Central memory CD8-positive, alpha-beta T cell (primary cell): Measurements from ENCODE around the gene SYN1.
A peak's percentile ranks its signal among the peaks of the same experiment; 100 is the strongest.

ENCODE experiments used
- ATAC-seq: fragments of 150-1000 bp; cut with Tn5 transposase; replicated peaks from 2 replicates; pipeline ENCODE4 v1.10.0; 2022; ENCODE audit warnings: mild to moderate bottlenecking, moderate FRiP score, moderate number of reproducible peaks; ENCODE audit not compliant: poor library complexity, severe bottlenecking; ENCODE audit errors: extremely low read depth
- DNase-seq, 2 donors: peaks; one replicate each; pipeline ENCODE4 v3.0.0; 2021; ENCODE audit warnings: low spot score in 2 of 2
- H3K27ac Mint-ChIP-seq: one replicate; pipeline ENCODE4 v1.8.0; 2022; ENCODE audit warnings: low read depth, mild to moderate bottlenecking, moderate library complexity, mixed read lengths
- H3K27me3 Mint-ChIP-seq: one replicate; pipeline ENCODE4 v1.8.0; 2022; ENCODE audit warnings: mixed read lengths
- H3K36me3 Mint-ChIP-seq: one replicate; pipeline ENCODE4 v1.8.0; 2022; ENCODE audit warnings: mild to moderate bottlenecking, moderate library complexity, mixed read lengths; ENCODE audit not compliant: insufficient read depth
- H3K4me1 Mint-ChIP-seq: one replicate; pipeline ENCODE4 v1.8.0; 2022; ENCODE audit warnings: mixed read lengths
- H3K4me3 Mint-ChIP-seq: one replicate; pipeline ENCODE4 v1.8.0; 2022; ENCODE audit warnings: mild to moderate bottlenecking, moderate library complexity, mixed read lengths
- H3K9me3 Mint-ChIP-seq: one replicate; pipeline ENCODE4 v1.8.0; 2022; ENCODE audit warnings: mixed read lengths

SYN1 gene

GRCh38 chrX:47585273-47585672 is 34.4 kb downstream of the SYN1 start:
- no peak for ATAC-seq
- peaks cover 27% of the 10 kb centered on the region for H3K4me1 Mint-ChIP-seq
- DNase-seq = no peak
- no peaks in the 10 kb centered on the region for H3K27me3 Mint-ChIP-seq
- H3K4me3 Mint-ChIP-seq = no peak overlapping the region
- no peaks in the 10 kb centered on the region for H3K36me3 Mint-ChIP-seq
- no peaks in the 10 kb centered on the region for H3K9me3 Mint-ChIP-seq
- no peak overlapping the region for H3K27ac Mint-ChIP-seq

- ATAC-seq (no peak), DNase-seq (no peak)
- no peak overlapping the region for H3K27ac Mint-ChIP-seq
- H3K9me3 Mint-ChIP-seq = no peaks in the 10 kb centered on the region
- no peaks in the 10 kb centered on the region for H3K36me3 Mint-ChIP-seq
- H3K4me1 Mint-ChIP-seq = peaks cover 27% of the 10 kb centered on the region
- no peak overlapping the region for H3K4me3 Mint-ChIP-seq
- no peaks in the 10 kb centered on the region for H3K27me3 Mint-ChIP-seq
These were observed 34.9 kb downstream of the SYN1 start for GRCh38 chrX:47584714-47585113.

- no peak for ATAC-seq
- Mint-ChIP-seq H3K9me3 (no peaks in the 10 kb centered on the region), H3K27me3 (no peaks in the 10 kb centered on the region)
These were observed 36.3 kb downstream of the SYN1 start for GRCh38 chrX:47583240-47583861.

GRCh38 chrX:47581731-47582647 is 37.7 kb downstream of the SYN1 start, which contains the start of gene TIMP1:
TIMP1 (plus strand) TSS chrX:47582436; CDS start chrX:47583416, 980 bp downstream.
- H3K27me3 Mint-ChIP-seq = no peaks in the 10 kb centered on the region
- peak within 1 kb of the TSS; percentile 62 for H3K27ac Mint-ChIP-seq
- H3K4me1 Mint-ChIP-seq = peaks cover 27% of the 10 kb centered on the region
- DNase-seq (peak; percentile 43 to 46), ATAC-seq (peak; percentile 93)
- no peaks in the 10 kb centered on the region for H3K9me3 Mint-ChIP-seq
- peak within 1 kb of the TSS; percentile 72 for H3K4me3 Mint-ChIP-seq
- H3K36me3 Mint-ChIP-seq = peaks cover 1% of the 10 kb centered on the region

More at GRCh38 chrX:47583240-47583861, 36.3 kb downstream of the SYN1 start:
- DNase-seq = no peak
- peak overlapping the region; percentile 72 for H3K4me3 Mint-ChIP-seq
- H3K36me3 Mint-ChIP-seq = no peaks in the 10 kb centered on the region
- H3K27ac Mint-ChIP-seq = peak overlapping the region; percentile 62
- H3K4me1 Mint-ChIP-seq = peaks cover 27% of the 10 kb centered on the region

GRCh38 chrX:47579537-47579936 is 40.1 kb downstream of the SYN1 start:
- Mint-ChIP-seq H3K9me3 (no peaks in the 10 kb centered on the region), H3K4me3 (no peak overlapping the region), H3K27ac (no peak overlapping the region), H3K27me3 (no peaks in the 10 kb centered on the region), H3K4me1 (peaks cover 27% of the 10 kb centered on the region), H3K36me3 (peaks cover 1% of the 10 kb centered on the region)
- DNase-seq (no peak), ATAC-seq (no peak)

- DNase-seq = no peak
- no peak overlapping the region for H3K4me3 Mint-ChIP-seq
- no peaks in the 10 kb centered on the region for H3K27me3 Mint-ChIP-seq
- H3K36me3 Mint-ChIP-seq = peaks cover 1% of the 10 kb centered on the region
- H3K4me1 Mint-ChIP-seq = peaks cover 23% of the 10 kb centered on the region
- no peak for ATAC-seq
- no peaks in the 10 kb centered on the region for H3K9me3 Mint-ChIP-seq
- no peak overlapping the region for H3K27ac Mint-ChIP-seq
These were observed 41.0 kb downstream of the SYN1 start for GRCh38 chrX:47578692-47579091.

GRCh38 chrX:47577901-47578300 is 41.8 kb downstream of the SYN1 start:
- Mint-ChIP-seq H3K9me3 (no peaks in the 10 kb centered on the region), H3K36me3 (peaks cover 4% of the 10 kb centered on the region), H3K4me1 (peaks cover 22% of the 10 kb centered on the region), H3K27ac (no peak overlapping the region), H3K27me3 (no peaks in the 10 kb centered on the region), H3K4me3 (no peak overlapping the region)
- DNase-seq (no peak), ATAC-seq (no peak)

GRCh38 chrX:47577424-47577823 is 42.2 kb downstream of the SYN1 start:
- Mint-ChIP-seq H3K27ac (no peak overlapping the region), H3K4me3 (no peak overlapping the region), H3K4me1 (peaks cover 17% of the 10 kb centered on the region), H3K27me3 (no peaks in the 10 kb centered on the region), H3K9me3 (no peaks in the 10 kb centered on the region), H3K36me3 (peaks cover 5% of the 10 kb centered on the region)
- no peak for DNase-seq
- ATAC-seq = no peak

GRCh38 chrX:47576021-47576898 is 43.4 kb downstream of the SYN1 start:
- Mint-ChIP-seq H3K27ac (no peak overlapping the region), H3K4me1 (peaks cover 15% of the 10 kb centered on the region), H3K27me3 (no peaks in the 10 kb centered on the region), H3K9me3 (no peaks in the 10 kb centered on the region), H3K36me3 (peaks cover 12% of the 10 kb centered on the region), H3K4me3 (no peak overlapping the region)
- ATAC-seq (no peak), DNase-seq (no peak)

- no peak for ATAC-seq
- no peak overlapping the region for H3K4me3 Mint-ChIP-seq
- H3K27me3 Mint-ChIP-seq = no peaks in the 10 kb centered on the region
- no peak overlapping the region for H3K27ac Mint-ChIP-seq
- H3K9me3 Mint-ChIP-seq = no peaks in the 10 kb centered on the region
- peaks cover 24% of the 10 kb centered on the region for H3K36me3 Mint-ChIP-seq
- peaks cover 22% of the 10 kb centered on the region for H3K4me1 Mint-ChIP-seq
- no peak for DNase-seq
These were observed 44.9 kb downstream of the SYN1 start for GRCh38 chrX:47574547-47575301.

GRCh38 chrX:47574076-47574546 is 45.5 kb downstream of the SYN1 start:
- Mint-ChIP-seq H3K27me3 (no peaks in the 10 kb centered on the region), H3K4me3 (no peak overlapping the region), H3K36me3 (peaks cover 28% of the 10 kb centered on the region), H3K4me1 (peaks cover 24% of the 10 kb centered on the region), H3K27ac (no peak overlapping the region), H3K9me3 (no peaks in the 10 kb centered on the region)
- DNase-seq (no peak), ATAC-seq (no peak)
